ENCODE data around the gene SH3BGRL3. TPM values are rescaled to one million over a fixed set of nuclear protein-coding genes. Genes with fewer than 3 reads are reported as not detected.
"Not testable (repeated sequence)": the region's sequence is repeated elsewhere in the genome, so short reads cannot be mapped to it uniquely, and the experiment has no call there.

SH3BGRL3 gene
- total RNA-seq, 4 donors from 2014 or later: 53.5 to 104 (median 92.8) TPM

DNA sequence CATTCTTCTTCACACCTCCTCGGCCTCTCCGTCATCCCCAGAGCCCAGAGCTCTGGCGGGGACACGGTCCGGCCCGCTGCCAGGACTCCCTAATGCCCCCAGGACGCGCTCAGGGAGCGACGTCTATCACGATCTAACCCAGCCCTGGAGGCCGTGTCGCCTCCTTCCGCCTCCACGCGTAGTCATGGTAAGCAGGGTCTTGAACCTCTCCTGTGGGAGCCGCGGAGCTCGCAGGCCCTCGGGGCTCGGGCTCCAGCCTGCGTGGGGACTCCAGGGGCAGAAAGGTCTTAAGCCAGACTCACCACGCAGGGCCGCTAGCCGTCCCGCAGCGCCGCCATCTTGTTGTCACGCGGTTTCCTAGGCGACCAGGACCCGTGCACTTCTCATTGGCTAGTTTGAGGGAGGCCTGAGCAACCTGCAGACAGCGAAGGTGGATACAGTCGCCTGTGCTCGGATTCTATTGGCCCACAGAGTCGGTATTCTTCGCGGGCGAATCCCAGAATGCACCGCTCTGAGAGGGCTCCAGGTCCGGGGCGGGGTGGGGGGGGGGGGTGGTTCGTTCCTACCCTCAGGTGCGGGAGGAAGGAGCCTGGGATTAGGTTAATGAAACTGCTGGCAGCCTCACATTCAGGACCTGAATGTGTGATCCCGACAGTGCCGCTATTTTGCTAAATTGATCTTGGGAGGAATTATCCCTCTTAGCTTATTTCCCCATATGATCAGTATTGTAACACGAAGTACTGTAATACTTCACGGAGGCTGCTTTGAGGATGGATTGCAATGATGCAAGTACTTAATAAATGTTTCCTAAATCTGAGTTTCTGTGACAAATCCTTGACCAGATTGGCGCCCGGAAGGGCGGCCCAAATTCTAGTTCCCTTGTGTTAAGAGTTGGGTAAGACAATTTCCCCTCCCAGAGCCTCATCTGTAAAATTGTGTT lies 26.7 kb downstream of the SH3BGRL3 start, which contains the start of gene UBXN11:
Gene UBXN11 (minus strand): TSS at position 347 of the 940 bp plus-strand sequence. CDS start 3,753 bp downstream, outside the sequence.
- 1% methylated on average over 12 of the region's 51 CpGs for WGBS
- H3K27ac ChIP-seq: peak within 1 kb of the TSS; percentile 79
- no peaks in the 10 kb centered on the region for H3K36me3 ChIP-seq
- TF ChIP-seq EP300 (IDR thresholded peaks at IDR 0.05): no peak
- peak in 2 of 3 donors; percentile 3 to 55 for TF ChIP-seq POLR2AphosphoS5 (IDR thresholded peaks at IDR 0.05)
- no peak for TF ChIP-seq CTCF (IDR thresholded peaks at IDR 0.05)
- no peak for TF ChIP-seq POLR2A (IDR thresholded peaks at IDR 0.05)
- peak; percentile 94 for DNase-seq (ENCODE audit: low spot score in 2 of 2)
- H3K9me3 ChIP-seq: no peaks in the 10 kb centered on the region
- peaks cover 19% of the 10 kb centered on the region for H3K4me1 ChIP-seq
- H3K4me3 ChIP-seq: peak within 1 kb of the TSS; percentile 74
- no peaks in the 10 kb centered on the region for H3K27me3 ChIP-seq

DNA sequence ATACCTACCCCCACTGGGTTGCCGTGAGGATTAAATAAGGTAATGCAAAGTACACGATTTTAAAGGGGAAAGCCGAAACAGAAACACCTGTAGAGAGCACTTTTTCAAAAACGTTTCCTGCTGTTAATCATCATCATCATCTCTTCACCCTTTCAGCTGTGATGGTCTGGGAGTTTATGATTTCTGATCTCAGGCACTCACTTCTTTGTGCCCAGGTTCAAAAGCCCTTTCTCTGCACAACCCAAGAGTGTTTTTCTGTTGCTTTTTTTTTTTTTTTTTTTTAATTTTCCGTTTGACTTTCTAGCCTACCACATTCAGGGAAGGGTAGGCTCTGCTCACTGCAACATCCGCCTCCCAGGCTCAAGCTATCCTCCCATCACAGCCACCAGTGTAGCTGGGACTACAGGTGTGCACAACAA lies 27.5 kb downstream of the SH3BGRL3 start:
- H3K4me3 ChIP-seq: no peak overlapping the region
- no peaks in the 10 kb centered on the region for H3K27me3 ChIP-seq
- no peak for TF ChIP-seq CTCF (IDR thresholded peaks at IDR 0.05)
- TF ChIP-seq EP300 (IDR thresholded peaks at IDR 0.05): no peak
- TF ChIP-seq POLR2AphosphoS5 (IDR thresholded peaks at IDR 0.05): no peak
- no peak for TF ChIP-seq POLR2A (IDR thresholded peaks at IDR 0.05)
- WGBS: 41% methylated on average over 6 of the region's 6 CpGs
- H3K36me3 ChIP-seq: no peaks in the 10 kb centered on the region
- no peak overlapping the region for H3K27ac ChIP-seq
- no peak for DNase-seq (ENCODE audit: low spot score in 2 of 2)
- no peaks in the 10 kb centered on the region for H3K9me3 ChIP-seq
- peaks cover 19% of the 10 kb centered on the region for H3K4me1 ChIP-seq

DNA sequence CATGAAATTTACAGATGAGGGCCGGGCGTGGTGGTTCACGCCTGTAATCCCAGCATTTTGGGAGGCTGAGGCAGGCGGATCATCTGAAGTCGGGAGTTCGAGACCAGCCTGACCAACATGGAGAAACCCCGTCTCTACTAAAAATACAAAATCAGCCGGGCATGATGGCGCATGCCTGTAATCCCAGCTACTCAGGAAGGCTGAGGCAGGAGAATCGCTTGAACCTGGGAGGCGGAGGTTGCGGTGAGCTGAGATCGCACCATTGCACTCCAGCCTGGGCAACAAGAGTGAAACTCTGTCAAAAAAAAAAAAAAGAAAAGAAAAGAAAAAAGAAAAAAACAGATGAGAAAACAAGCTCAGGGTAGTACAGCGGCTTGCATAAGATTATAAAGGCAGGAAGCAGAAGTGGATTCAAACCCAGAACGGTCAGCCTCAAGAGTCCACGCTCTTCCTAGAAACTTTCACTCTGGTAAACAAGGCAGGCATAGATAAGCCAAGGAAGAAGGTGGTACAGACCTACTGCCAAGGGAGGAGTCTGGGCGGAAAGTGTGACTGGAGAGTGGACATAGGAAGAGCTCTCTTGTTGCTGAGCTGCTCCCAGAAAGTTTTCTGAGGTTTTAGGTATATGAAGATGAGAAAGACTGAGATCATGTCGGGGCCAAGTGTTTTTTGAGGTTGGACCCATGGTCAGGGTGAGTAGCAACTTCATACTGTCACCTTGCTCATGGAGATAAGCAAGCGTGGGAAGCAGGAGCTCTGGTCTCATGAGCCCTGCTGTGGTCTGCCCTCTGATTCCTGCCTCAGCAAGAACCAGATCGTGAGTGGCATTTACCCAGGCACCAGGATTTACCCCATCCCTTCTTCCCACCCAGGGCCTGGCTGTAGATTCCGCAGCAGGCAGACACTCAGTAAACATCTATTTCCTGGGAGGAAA lies 28.3 kb downstream of the SH3BGRL3 start:
- H3K27ac ChIP-seq; H3K4me3 ChIP-seq; DNase-seq (ENCODE audit: low spot score in 2 of 2); H3K9me3 ChIP-seq; H3K36me3 ChIP-seq; H3K27me3 ChIP-seq: not testable (repeated sequence)
- peaks cover 19% of the 10 kb centered on the region for H3K4me1 ChIP-seq
- WGBS: 87% methylated on average over 21 of the region's 21 CpGs

DNA sequence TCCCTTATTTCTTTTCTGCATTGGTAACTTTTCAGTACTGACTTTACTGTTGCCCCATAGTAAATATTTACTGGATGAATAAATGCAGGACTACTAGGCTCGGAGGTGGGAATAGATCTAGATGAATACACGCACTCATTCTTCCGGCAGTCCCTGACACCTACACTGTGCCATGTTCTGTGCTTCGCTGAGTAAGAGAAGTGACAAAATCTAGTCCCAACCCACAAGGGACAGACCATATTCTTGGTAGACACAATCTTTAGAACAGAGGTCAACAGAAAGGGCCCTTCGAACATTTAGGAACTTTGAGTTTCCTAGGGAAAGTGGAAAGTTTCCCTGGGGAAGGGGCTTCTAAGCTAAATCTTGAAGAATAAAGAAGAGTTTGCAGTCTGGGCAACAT lies 34.6 kb downstream of the SH3BGRL3 start:
- no peak overlapping the region for H3K4me3 ChIP-seq
- H3K36me3 ChIP-seq: no peaks in the 10 kb centered on the region
- H3K9me3 ChIP-seq: no peaks in the 10 kb centered on the region
- H3K4me1 ChIP-seq: peaks cover 3% of the 10 kb centered on the region
- TF ChIP-seq POLR2A (IDR thresholded peaks at IDR 0.05): no peak
- no peak for TF ChIP-seq POLR2AphosphoS5 (IDR thresholded peaks at IDR 0.05)
- TF ChIP-seq EP300 (IDR thresholded peaks at IDR 0.05): no peak
- no peak for TF ChIP-seq CTCF (IDR thresholded peaks at IDR 0.05)
- H3K27me3 ChIP-seq: no peaks in the 10 kb centered on the region
- 86% methylated on average over 5 of the region's 5 CpGs for WGBS
- DNase-seq (ENCODE audit: low spot score in 2 of 2): no peak
- H3K27ac ChIP-seq: no peak overlapping the region

- no peak for TF ChIP-seq EP300 (IDR thresholded peaks at IDR 0.05)
- Histone ChIP-seq H3K9me3 (no peaks in the 10 kb centered on the region), H3K27me3 (no peaks in the 10 kb centered on the region), H3K27ac (no peak overlapping the region), H3K36me3 (no peaks in the 10 kb centered on the region), H3K4me1 (peaks cover 9% of the 10 kb centered on the region), H3K4me3 (no peak overlapping the region)
- 94% methylated on average over 8 of the region's 8 CpGs for WGBS
- DNase-seq (ENCODE audit: low spot score in 2 of 2): no peak
These were observed 36.3 kb downstream of the SH3BGRL3 start for GRCh38 chr1:26315874-26316850.
